HG03095 (cell line): ENCODE measurements around the gene UBL7.
A peak's percentile ranks its signal among the peaks of the same experiment; 100 is the strongest.

Experiments
- ATAC-seq: cut with Tn5 transposase; IDR thresholded peaks from one replicate; pipeline ENCODE4 v1.9.1; 2021; ENCODE audit warnings: moderate library complexity; ENCODE audit not compliant: unreplicated experiment

UBL7 gene

GRCh38 chr15:74442604-74443003 lies 18.4 kb downstream of the UBL7 start:
- ATAC-seq = no peak

DNA sequence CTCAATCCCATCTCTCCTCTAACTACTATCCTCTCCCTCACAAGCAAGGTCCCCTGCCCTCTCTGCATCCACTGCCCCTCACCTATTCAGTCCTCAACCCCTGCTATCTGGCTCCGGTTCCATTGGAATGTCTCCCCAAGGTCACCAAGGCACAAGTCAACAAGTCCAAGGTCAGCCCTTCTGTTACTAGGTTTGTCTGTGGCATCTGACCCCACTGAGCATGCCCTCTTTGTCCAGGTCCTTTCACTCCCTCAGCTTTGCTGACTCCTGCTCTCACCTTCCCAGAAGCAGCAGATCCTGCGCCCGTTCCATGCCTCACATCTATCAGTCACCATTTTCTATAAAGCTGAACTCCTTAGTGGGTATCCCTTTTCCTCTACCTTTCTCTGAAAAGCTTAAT lies 18.9 kb downstream of the UBL7 start:
- ATAC-seq = no peak

DNA sequence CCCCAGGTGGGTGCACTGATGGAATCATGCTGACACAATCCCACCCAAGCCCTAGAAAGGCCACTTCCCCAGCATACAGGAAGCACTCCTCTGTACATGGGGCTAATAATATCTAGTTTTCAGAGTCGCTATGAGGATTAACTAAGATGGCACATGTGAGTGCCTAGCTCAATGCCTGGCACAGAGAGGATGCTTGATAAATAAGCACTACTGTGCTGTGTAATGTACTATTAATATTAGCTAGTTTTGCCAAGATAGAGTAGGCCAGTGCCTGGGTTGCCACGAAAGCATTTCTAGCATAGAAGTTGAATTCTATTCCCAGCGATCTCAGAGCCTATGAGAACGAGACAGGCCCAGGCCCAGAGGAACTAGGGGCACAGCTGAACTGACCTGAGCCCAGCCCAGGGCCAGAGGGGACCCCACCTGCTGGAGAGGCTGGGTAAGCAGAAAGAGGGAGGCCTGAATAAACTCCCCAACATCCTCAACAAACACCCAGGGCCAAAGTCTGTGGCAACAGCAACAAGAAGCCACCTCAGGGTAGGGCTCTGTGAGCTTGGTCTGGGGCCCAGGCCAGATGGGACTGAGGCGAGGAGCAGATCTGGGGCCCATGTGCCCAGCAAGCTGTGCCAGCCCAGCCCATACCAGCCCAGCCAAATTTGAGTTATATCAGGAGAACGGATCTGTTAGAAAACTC lies 19.6 kb downstream of the UBL7 start:
- ATAC-seq = no peak

DNA sequence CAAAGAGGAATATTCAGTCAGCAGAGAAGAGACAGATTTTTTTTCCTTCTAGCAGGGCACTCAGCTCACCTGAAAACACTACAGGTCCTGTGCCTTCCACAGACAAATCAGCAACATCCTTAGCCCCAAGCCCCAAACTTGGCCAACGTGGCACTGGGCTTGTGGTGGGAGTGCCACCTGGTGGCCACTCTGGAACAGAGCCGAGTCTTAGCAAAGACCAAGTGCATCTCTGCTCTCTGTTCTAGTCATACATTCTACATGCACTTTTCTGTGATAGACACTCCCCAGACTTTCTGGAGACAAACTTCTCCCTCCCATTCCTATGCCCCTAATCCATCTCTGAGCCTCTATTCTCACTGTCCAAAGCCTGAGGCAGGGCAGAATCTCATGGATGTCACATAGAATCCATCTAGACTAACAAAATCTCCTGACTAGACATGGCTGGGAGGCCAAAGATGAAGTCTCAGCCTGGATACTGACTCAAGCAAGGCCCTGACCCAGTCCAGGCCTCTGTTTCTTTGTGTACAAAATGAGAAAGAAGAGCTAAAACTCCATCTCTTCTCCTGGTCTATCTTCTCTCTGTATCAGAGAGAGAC lies 22.1 kb downstream of the UBL7 start:
- ATAC-seq = peak; percentile 44

DNA sequence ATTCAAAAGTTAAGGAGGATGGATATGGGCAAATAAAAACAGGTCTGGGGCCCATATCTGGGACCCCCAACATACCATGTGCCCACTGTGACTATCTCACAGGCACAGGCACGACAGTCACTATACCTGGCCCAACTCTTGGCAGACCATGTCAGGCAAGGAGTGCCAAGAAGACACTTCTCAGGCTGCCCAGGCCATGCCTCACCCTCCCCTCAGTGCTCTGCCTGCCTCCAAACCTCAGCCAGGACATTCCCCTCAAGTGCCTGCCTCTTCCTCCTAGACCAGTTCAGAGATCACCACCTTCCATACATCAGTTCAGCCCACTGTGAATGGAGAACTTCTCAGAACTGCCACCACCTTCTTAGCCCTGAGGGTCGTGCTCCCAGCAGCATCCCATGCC lies 22.8 kb downstream of the UBL7 start:
- ATAC-seq = no peak

GRCh38 chr15:74434263-74435136 lies 26.5 kb downstream of the UBL7 start:
- ATAC-seq = no peak

GRCh38 chr15:74433592-74434262 lies 27.2 kb downstream of the UBL7 start, which contains the start of gene SEMA7A:
TSS of gene SEMA7A (minus strand) at chr15:74433958. CDS start at chr15:74433918, 40 bp downstream.
- ATAC-seq = peak; percentile 50

- ATAC-seq = peak; percentile 11
Observed at GRCh38 chr15:74432968-74433591, 27.9 kb downstream of the UBL7 start.

GRCh38 chr15:74432271-74432967 lies 28.5 kb downstream of the UBL7 start:
- no peak for ATAC-seq

DNA sequence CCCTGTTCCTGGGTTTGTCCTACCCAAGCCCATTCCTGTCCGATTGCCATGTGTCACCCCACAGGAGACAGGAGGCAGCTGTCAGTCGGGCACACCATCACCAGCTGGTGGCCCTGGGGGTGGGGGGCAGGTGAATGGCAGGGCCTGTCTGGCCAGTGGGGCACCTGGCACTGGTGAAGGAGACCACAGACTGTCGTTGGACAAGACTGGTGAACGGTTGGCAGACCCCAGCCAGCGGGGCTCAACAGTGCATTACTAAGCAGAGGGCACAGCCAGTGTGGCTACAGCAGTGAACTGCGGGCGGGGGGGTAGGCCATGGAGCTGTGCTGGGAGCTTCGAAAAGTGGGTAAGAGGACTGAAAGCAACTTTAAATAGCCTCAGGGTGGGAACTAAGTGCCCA lies 29.3 kb downstream of the UBL7 start:
- ATAC-seq = no peak

DNA sequence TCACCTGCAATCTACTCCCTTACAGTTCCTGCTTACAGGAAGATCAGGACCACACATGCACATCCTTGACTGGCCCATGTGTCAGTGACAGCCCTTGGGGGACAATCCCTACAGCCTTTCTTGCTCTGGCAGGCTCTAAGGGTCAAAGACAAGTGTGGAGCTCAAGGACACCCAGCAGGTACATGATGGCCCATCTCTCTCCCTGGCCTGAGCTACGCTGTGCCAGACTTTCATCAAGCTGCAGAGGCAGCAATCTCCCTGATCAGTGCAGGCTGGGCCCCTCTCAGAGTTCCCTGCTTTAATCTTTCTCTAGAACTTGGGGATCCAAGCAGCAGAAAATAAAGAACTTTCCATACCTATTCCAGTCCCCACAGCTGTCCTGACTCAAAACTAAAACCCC lies 29.8 kb downstream of the UBL7 start:
- ATAC-seq = no peak

DNA sequence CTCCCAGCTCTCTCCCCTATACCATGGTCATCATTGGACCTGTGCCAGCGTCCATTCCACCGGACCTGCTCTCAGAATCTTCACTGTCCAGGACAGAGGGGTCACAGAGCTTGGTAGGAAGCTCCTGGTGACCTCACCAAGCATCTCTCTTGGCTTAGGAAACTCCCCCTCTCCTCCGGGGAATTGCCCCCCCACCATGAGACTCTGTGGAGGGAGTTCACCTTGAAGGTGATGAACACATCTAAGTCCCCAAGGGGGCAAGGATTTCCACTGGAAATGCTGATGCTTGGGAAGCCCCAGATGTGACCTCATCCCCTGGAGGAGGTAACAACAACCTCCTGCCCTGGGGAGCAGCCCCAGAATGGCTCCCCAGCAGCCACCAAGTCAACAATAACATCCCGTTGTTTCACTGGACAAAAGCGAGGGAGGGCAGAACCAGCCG lies 30.4 kb downstream of the UBL7 start:
- ATAC-seq = no peak

DNA sequence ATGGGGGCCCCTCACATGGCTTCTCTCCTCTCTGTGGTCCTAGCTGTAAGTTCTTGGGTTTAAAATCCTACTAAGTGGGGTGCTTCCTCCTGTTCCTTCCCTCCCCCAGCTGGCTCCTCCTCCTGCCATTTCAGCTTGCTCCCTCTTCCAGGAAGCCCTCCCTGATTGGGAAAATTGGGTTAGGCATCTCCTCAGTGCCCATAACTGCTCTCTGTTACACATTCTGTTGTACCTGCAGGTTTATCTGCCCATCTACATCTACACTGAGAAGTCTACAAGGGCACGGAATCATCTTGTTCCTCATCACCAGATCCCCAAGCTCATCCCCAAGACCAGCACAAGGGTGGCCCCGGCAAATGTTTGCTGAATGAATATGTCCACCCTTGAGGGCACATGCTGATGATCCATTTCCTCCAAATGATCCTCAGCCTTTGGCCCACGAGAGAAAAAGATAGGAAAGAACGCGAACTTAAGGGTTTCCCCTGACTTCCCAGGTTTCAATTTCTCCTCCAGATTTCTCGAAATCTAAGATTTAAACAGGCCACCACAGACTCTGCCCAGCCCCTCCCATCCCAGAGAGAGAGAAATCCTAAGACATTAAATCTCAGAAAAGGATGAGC lies 31.1 kb downstream of the UBL7 start:
- no peak for ATAC-seq

- no peak for ATAC-seq
Observed at GRCh38 chr15:74428970-74429780, 31.8 kb downstream of the UBL7 start.

DNA sequence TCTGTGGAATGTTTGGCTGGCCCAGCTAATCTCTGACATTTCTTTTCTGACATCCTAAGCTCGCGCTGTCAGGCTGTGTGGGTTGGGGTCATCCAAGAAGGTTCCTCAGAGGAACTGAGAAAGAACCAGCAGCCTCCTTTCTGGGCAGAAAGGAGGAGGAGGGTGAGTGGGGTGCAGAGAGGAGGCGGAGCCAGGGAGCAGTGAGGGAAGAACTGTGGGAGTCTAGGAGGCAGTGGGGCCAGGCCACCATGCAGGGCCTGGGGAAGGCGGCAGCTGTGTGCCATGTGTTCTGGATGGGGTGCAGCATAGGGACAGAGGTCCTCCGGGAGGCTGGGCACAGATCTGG lies 32.5 kb downstream of the UBL7 start:
- no peak for ATAC-seq

GRCh38 chr15:74427607-74428441 lies 33.1 kb downstream of the UBL7 start:
- no peak for ATAC-seq

- ATAC-seq = no peak
Observed at GRCh38 chr15:74426404-74427281, 34.3 kb downstream of the UBL7 start.
